Fibroblast of skin of back (primary cell): ENCODE results near the gene ARHGAP42.

ENCODE experiments used
- DNase-seq: peaks from one replicate; pipeline ENCODE4 v3.0.0-alpha.2; 2013

ARHGAP42 gene

GRCh38 chr11:100805506-100806199 is 118.6 kb downstream of the ARHGAP42 start:
- DNase-seq = no peak

GRCh38 chr11:100806296-100806695 is 119.2 kb downstream of the ARHGAP42 start:
- DNase-seq = no peak

GRCh38 chr11:100808904-100809491 is 121.9 kb downstream of the ARHGAP42 start:
- peak; percentile 64 for DNase-seq

- peak; percentile 68 for DNase-seq
These were observed 123.1 kb downstream of the ARHGAP42 start for GRCh38 chr11:100810146-100810545.

- no peak for DNase-seq
These were observed 123.6 kb downstream of the ARHGAP42 start for GRCh38 chr11:100810666-100811065.

- no peak for DNase-seq
These were observed 125.4 kb downstream of the ARHGAP42 start for GRCh38 chr11:100812517-100812916.

GRCh38 chr11:100815787-100816330 is 128.8 kb downstream of the ARHGAP42 start:
- no peak for DNase-seq

GRCh38 chr11:100816823-100817222 is 129.7 kb downstream of the ARHGAP42 start:
- no peak for DNase-seq

GRCh38 chr11:100817620-100818019 is 130.5 kb downstream of the ARHGAP42 start:
- no peak for DNase-seq

GRCh38 chr11:100820621-100821020 is 133.5 kb downstream of the ARHGAP42 start:
- DNase-seq = no peak

GRCh38 chr11:100821198-100821597 is 134.1 kb downstream of the ARHGAP42 start:
- DNase-seq = no peak

- DNase-seq = no peak
These were observed 136.3 kb downstream of the ARHGAP42 start for GRCh38 chr11:100823360-100823759.

- no peak for DNase-seq
These were observed 137.1 kb downstream of the ARHGAP42 start for GRCh38 chr11:100824041-100824809.

- no peak for DNase-seq
These were observed 138.5 kb downstream of the ARHGAP42 start for GRCh38 chr11:100825626-100826025.

- peak; percentile 44 for DNase-seq
These were observed 141.0 kb downstream of the ARHGAP42 start for GRCh38 chr11:100827934-100828661.

GRCh38 chr11:100830274-100830673 is 143.2 kb downstream of the ARHGAP42 start:
- no peak for DNase-seq

GRCh38 chr11:100830978-100831732 is 144.1 kb downstream of the ARHGAP42 start:
- peak; percentile 73 for DNase-seq

- no peak for DNase-seq
These were observed 144.9 kb downstream of the ARHGAP42 start for GRCh38 chr11:100831929-100832494.

GRCh38 chr11:100832829-100833228 is 145.7 kb downstream of the ARHGAP42 start:
- DNase-seq = no peak

- DNase-seq = peak; percentile 52
These were observed 146.2 kb downstream of the ARHGAP42 start for GRCh38 chr11:100833276-100833675.

- no peak for DNase-seq
These were observed 148.8 kb downstream of the ARHGAP42 start for GRCh38 chr11:100835854-100836253.
